GM21515 (cell line): ENCODE data around the gene NSUN4.
"Not testable (repeated sequence)": the region's sequence is repeated elsewhere in the genome, so short reads cannot be mapped to it uniquely, and the experiment has no call there.

ENCODE experiments used
- ATAC-seq: cut with Tn5 transposase; IDR thresholded peaks from one replicate; pipeline ENCODE4 v1.9.1; 2021; ENCODE audit not compliant: unreplicated experiment

The NSUN4 gene

DNA sequence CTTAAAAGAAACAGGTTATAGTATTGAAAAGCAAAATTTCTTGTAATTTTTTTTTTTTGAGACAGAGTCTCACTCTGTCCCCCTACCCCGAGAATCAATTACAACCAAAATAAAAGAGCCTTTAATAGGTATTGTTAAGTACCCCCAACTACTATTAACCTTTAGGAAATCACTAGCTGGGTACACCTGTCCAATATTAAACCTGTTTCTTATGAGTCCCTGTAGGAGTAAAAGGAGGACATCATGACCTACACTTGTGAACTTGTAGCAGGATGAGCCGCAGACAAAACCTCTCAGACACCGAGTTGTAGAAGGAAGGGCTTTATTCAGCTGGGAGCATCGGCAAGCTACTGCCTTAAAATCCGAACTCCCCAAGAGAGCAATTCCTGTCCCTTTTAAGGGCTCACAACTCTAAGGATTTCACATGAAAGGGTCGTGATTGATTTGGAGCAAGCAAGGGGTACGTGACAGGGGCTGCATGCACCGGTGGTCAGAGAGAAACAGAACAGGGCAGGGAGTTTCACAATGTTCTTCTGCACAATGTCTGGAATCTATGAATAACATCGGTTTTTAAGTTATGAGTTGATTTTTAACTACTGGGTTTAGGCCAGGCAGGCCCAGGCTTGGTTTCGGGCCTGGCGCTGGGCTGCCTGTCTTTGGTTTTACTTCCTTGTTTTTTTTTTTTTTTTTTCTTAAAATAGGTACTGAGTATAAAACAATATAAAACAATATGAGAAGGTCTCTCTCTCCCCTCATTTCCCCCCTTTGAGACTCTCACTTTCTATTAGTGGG lies 15.1 kb upstream of the NSUN4 start:
- not testable (repeated sequence) for ATAC-seq

DNA sequence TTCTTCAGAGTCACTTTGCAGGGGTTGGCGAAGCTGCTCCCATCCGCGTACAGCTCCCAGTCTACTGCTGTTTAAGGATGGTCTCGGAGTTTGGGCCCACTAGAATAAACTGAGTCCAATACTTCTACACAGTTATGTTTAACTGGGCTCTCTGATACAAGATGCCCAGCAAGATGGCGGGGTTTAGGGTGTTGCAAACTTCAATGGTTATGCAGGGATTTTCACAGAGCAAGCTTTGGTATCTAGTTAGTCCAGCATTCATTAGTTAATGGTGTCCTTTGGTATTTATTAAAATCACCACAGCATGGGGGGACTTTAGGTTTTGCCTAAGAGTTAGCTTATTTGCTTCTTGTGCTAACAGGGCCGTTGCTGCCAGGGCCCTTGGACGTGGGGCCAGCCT lies 12.4 kb upstream of the NSUN4 start:
- not testable (repeated sequence) for ATAC-seq

DNA sequence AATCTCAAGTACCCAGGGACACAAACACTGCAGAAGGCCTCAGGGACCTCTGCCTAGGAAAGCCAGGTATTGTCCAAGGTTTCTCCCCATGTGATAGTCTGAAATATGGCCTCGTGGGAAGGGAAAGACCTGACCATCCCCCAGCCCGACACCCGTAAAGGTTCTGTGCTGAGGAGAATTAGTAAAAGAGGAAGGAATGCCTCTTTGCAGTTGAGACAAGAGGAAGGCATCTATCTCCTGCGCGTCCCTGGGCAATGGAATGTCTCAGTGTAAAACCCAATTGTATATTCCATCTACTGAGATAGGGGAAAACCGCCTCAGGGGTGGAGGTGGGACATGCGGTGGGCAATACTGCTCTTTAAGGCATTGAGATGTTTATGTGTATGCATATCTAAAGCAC lies 10.8 kb upstream of the NSUN4 start:
- not testable (repeated sequence) for ATAC-seq

DNA sequence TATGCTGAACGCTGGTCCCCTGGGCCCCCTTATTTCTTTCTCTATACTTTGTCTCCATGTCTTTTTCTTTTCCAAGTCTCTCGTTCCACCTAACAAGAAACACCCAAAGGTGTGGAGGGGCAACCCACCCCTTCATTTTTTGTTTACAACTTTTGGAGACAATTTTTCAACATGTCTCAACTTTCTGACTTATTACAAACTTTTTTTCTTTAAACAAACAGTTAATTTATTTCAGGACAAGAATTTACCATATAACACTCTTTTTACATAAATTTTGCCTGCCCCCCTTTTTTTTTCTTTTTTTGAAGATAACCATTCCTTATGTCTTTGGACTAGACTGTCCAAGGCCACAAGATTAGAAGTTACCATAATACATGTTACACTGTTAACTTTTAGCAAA lies 10.2 kb upstream of the NSUN4 start:
- ATAC-seq, result not testable (repeated sequence)

DNA sequence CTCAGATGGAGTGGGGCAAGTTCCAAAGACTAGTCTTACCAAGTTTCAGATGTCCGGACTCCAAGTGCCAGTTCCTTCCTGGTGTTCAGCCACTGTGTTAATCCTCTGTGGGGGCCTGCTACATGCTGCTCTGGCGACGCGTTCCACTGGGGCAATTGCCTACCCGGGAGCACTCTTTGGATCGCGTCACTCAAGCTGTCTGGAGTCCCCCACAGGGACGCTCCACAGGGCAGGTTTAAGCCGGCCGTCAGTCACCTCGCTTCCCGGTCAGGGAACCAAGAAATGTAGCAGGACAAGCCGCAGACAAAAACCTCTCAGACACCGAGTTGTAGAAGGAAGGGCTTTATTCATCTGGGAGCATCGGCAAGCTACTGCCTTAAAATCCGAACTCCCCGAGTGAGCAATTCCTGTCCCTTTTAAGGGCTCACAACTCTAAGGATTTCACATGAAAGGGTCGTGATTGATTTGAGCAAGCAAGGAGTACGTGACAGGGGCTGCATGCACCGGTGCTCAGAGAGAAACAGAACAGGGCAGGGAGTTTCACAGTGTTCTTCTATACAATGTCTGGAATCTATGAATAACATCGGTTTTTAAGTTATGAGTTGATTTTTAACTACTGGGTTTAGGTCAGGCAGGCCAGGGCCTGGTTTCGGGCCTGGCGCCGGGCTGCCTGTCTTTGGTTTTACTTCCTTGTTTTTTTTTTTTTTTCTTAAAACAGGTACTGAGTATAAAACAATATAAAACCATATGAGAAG lies 8.6 kb upstream of the NSUN4 start:
- not testable (repeated sequence) for ATAC-seq

DNA sequence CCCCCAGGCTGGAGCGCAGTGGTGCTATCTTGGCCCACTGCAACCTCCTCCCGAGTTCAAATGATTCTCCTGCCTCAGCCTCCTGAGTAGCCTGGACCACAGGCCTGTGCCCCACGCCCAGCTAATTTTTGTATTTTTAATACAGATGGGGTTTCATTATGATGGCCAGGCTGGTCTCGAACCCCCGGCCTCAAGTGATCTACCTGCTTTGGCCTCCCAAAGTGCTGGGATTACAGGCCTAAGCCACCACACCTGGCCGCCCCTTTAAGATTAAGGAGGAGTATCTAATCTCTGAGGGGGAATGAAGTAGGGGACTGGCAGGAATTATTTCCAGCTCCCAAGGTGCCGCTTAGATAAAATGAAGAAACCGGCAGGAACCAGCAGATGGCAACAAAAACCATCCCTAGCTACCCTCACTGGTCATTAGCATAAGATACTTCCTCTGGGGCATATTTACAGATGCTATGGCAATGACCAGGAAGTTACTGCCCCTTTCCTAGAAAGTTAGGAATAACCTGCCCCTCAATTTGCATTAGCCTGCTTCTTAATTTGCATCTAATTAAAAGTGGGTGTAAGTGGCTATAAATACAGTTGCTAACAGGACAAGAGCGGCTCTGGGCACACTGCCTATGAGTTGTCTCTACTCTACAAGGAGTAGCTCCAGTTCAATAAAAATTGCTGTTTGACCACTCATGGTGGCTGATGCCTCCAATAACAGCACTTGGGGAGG lies 7.1 kb upstream of the NSUN4 start:
- ATAC-seq, result peak; percentile 63

DNA sequence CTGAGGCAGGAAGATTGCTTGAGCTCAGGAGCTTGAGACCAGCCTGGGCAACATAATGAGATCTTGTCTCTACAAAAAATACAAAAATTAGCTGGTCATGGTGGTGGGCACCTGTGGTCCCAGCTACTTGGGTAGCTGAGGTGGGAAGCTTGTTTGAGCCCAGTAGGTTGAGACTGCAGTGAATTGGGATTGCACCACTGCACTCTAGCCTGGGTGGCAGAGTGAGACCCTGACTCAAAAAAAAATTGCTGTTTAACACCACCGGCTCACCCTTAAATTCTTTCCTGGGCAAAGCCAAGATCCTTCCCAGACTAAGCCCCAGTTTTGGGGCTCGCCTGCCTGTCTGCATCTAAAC lies 6.6 kb upstream of the NSUN4 start:
- ATAC-seq, result no peak

DNA sequence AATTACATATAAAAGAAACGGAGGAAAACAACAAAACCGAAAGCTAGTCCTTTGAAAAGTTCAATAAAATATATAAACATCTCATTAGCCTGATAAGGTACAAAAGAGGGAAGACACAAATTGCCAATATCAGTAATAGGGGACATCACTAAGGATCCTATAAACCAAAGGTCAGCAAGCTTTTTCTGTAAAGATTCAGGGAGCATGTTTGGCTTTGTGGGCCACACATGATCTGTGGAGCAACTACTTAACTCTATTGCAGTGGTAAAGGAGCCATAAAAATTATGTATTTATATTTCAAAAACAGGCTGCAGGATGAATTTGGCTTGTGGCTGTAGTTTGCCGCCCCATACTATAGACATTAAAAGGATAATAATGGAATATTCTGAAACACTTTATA lies 5.5 kb upstream of the NSUN4 start:
- ATAC-seq, result no peak

DNA sequence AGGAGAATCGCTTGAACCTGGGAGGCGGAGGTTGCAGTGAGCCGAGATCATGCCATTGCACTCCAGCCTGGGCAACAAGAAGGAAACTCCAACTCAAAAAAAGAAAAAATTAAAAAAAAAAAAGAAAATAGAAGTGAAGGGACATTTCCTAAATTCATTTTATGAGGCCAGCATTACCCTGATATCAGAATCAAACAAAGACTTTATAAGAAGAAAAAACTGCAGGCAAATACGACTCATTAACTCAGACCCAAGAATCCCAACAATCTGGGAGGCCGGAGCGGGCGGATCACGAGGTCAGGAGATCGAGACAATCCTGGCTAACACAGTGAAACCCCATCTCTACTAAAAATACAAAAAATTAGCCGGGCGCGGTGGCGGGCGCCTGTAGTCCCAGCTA lies 3.2 kb upstream of the NSUN4 start:
- not testable (repeated sequence) for ATAC-seq

DNA sequence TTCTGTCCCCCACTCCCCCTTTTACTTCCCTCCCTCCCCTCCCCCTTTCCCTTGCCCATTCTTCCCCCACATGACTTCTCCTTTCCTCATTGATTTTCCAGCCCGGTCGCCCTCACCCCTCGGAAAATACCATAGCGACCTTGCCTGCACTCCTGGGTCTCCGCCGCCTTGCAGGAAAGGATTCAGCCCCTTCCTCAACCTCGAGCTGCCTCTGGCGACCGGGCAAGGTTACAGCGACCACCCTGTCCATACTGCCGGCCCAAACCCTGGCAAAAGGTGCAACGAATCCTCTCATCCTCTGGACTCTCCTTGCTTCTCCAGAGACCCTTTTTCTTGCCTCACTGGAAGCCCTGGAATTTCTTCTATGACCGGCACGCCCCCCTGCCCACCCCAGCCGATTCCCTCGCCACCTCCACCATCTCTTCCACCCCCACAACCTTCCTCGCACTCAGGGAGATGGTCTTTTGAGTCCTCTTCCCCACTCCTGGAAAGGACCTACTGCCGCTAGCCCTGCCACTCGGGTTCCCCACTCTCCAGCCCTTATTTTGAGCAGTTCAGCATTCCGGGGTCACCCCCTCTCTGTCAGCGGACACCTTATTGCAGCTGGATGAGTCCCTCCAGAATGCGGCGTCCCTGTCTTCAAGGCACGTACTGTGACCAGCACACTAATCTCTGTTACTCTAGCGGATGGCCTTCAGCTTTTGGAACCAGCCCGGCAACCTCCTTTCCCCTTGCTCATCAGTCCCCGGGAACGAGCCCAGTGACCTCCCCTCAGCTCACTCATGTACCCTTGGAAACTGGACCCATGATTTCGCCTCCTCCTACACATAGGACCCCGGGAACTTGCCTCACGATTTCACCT lies 846 bp downstream of the NSUN4 start:
- no peak for ATAC-seq

DNA sequence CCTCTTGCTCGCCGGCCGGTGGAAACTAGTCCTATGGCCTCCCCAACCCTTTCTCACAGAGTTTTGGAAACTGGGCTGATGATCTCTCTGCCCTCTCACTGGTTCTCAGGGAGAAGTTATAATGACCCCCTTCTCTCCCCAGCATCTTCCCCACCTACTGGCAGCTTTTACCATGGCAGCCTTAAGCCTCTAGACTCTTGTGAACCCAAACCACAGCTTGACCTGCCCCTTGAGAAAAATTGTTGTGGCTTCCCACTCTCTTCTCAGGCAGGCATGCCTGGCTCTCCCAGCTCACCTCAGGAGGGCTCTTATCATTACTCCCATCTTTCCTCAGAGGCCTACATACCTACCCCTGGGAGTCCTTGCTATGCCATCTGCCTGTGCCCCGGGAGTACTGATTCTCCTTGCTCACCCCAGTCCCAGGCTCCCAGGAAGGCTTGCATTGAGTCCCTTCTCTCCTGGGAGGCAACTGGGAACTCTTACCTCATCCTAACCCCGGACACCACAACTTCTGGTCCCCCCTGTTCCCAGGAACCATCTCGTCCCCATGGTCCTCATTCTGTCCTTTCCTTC lies 1.6 kb downstream of the NSUN4 start:
- no peak for ATAC-seq

DNA sequence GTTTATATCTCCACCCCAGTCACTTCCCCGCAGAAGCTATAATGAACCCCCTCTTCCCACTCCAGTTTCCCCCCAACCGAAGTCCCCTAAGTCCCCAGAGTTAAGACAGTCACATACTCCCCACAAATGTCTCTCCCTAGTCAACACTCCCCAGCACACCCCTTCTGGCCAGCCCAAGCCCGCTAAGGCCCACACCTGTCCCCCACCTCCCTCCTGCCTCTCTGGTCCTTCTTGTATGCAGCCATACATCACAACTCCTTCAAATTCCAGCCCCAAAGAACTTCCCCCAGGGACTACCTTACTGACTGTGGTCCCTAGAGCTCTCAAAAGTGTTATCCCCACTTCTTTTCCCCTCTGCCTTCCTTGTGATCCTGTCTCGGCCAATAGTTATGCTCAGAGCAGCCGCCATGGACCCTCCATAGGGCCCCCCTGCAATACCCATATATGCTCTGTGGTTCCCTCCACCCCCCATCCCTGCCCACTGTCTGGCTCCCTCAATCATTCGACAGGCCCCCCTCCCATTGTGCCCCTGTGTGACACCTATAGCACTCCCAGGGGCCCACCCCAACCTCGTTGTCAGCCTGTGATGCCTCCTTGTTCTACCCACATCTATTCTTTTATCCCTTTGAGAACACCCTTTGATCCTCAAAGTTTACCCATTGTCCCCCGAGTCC lies 2.2 kb downstream of the NSUN4 start:
- no peak for ATAC-seq

DNA sequence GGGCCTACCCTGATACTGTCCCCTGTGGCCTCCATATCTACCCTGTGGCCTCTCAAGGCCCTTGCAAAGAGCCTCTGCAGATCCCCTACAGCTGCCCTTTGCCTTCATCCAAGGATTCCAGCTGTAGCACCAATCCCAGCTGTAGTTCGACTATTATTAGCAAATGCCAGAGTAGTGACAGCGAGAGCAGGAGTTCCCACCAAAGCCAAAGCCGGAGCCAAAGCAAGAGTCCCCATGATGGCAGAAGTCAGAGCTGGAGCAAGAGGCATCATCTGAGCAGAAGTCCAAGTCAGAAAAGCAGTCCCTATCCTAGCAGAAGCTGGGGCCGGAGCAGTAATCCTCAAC lies 2.7 kb downstream of the NSUN4 start:
- ATAC-seq, result no peak

DNA sequence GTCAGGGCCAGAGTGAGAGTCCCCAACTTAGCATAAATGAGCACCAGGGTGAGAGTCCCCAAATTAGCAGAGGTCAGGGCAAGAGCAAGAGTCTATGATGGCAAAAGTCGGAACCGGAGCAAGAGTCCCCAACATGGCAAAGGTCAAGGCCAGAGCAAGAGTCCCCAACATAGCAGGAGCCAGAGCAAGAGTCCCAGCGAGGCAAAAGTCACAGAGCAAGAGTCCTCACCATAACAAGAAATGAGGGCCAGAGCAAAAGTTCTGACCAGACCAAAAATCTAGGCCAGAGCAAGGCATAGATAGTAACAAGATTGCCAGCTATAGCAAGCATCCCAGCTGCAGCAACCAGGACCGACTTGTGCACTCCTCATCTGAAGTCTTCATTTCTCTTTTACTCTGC lies 3.1 kb downstream of the NSUN4 start:
- no peak for ATAC-seq

DNA sequence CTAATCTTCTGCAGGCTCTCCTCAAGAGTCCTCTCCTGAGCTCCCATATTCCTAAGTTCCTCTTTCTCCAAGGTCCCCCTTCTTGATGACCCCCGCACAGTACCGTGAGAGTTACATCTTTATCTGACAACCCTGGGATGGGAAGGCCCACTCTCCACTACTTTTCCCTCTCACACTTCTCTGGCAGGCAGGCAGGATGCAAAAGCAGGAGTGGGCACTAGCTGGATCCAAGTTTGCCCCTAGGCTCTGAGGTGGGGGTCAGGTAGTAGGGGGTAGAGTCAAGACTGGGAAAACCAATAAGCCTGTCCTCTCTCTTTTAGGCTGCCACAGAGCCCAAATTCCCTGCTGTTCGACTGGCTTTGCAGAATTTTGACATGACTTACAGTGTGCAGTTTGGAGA lies 3.9 kb downstream of the NSUN4 start:
- ATAC-seq, result no peak

DNA sequence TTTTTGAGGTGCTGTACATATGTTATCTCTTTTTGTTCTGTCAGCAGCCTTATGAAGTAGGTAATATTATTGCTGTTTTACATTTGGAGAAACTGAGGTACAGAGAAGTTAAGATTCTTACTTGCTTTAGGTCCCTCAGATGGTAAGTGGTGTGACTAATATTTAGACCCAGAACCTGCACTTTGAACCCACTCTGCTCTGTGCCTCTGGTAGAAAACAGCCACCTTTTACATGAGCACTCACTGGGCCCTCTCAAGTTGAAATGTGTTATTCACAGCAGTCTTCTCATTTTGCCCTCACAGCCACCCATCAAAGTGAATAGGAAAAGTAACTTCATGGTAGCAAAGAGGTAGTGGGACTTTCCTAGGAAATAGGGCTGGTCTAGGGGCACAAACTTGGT lies 4.7 kb downstream of the NSUN4 start:
- ATAC-seq, result no peak

DNA sequence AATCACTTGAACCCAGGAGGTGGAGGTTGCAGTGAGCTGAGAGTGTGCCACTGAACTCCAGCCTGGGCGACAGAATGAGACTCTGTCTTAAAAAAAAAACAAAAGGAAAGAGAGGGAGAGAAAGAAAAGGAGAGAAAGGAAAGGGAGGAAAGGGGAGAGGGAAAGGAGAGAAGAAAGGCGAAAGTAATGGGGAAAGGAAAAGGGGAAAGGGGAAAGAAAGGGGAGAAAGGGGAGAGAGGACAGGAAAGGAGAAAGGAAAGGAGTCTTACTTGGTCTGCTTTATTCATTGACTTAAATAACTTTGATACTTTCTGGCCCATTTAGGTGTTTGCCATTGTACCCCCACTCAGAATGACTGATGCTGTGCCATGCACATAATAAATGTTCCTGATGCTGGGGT lies 11.8 kb downstream of the NSUN4 start:
- ATAC-seq, result no peak

DNA sequence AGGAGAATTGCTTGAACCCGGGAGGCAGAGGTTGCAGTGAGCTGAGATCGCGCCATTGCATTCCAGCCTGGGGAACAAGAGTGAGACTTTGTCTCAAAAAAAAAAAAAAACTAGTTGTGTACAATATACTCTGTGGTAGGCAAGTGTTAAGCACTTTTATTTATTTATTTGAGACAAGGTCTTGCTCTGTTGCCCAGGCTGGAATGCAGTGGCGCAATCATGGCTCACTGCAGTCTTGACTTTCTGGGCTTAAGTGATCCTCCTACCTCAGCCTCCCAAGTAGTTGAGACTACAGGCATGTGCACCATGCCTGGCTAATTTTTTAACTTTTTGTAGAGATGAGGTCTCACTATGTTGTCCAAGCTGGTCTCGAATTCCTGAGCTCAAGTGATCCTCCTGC lies 15.3 kb downstream of the NSUN4 start:
- not testable (repeated sequence) for ATAC-seq

DNA sequence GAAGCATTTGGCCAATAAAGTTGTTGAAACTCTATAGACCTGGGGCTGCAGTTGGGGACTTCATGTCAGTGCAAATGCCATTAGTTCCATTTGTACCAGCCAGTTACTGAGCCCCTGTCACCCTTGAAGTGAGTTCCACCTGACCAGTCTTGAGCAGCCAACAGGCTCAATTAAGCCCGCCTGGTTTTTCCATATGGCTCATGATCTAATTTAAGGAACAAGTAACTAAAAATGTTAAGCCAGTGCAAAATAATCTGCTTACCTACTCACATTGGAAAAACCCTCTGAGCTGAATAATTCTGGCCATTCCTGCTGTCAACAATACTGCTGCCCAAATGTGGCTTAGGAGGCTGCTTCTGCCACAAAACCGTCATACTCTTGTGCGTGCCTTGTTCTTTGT lies 21.6 kb downstream of the NSUN4 start:
- ATAC-seq, result no peak

DNA sequence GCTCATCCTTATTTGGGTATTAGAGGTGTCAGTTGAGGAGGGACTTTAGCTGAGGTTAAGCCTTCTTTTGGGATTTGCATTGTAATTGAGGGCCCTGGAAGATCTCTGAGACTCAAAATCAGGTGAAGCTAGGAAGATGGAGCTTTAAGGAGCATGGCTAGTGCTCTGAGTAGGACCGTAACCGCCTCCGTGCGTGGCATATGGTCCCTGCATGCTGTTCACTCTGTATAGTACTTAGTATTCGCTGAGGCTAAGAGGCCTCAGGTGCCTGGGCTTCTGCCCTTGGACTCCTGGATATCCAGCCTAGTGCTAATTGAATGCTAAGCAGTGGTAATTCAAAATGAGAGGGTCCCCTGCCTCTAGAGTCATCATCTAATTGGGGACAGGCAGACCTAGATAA lies 22.5 kb downstream of the NSUN4 start:
- ATAC-seq, result no peak
